HG03442 (cell line): Measurements from ENCODE around the gene CERK.
"Not testable (repeated sequence)": the region's sequence is repeated elsewhere in the genome, so short reads cannot be mapped to it uniquely, and the experiment has no call there.

Experiments used
- ATAC-seq: cut with Tn5 transposase; IDR thresholded peaks from one replicate; pipeline ENCODE4 v1.9.1; 2021; ENCODE audit warnings: mild to moderate bottlenecking, moderate library complexity; ENCODE audit not compliant: unreplicated experiment

The CERK gene

GRCh38 chr22:46737976-46738646 is at the start of gene CERK:
TSS of gene CERK (minus strand) at chr22:46738252. CDS start at chr22:46738148, 104 bp downstream.
- no peak for ATAC-seq

- no peak for ATAC-seq
Measured at GRCh38 chr22:46783721-46784120, 45.7 kb upstream of the CERK start.

GRCh38 chr22:46782200-46782599 is 44.1 kb upstream of the CERK start:
- ATAC-seq: not testable (repeated sequence)

GRCh38 chr22:46781291-46781690 is 43.2 kb upstream of the CERK start:
- ATAC-seq: no peak

GRCh38 chr22:46780453-46780852 is 42.4 kb upstream of the CERK start:
- no peak for ATAC-seq

GRCh38 chr22:46779651-46780050 is 41.6 kb upstream of the CERK start:
- ATAC-seq: no peak

GRCh38 chr22:46779023-46779422 is 41.0 kb upstream of the CERK start:
- no peak for ATAC-seq

GRCh38 chr22:46777609-46777970 is 39.5 kb upstream of the CERK start:
- no peak for ATAC-seq

GRCh38 chr22:46776876-46777608 is 39.0 kb upstream of the CERK start:
- ATAC-seq: no peak

- no peak for ATAC-seq
Measured at GRCh38 chr22:46775850-46776826, 38.1 kb upstream of the CERK start.

GRCh38 chr22:46774980-46775849 is 37.2 kb upstream of the CERK start:
- ATAC-seq: no peak

GRCh38 chr22:46774253-46774979 is 36.4 kb upstream of the CERK start:
- peak; percentile 18 for ATAC-seq

- ATAC-seq: no peak
Measured at GRCh38 chr22:46773076-46773475, 35.0 kb upstream of the CERK start.

- no peak for ATAC-seq
Measured at GRCh38 chr22:46770726-46771125, 32.7 kb upstream of the CERK start.

GRCh38 chr22:46770151-46770641 is 32.1 kb upstream of the CERK start:
- ATAC-seq: no peak

- ATAC-seq: no peak
Measured at GRCh38 chr22:46769706-46770105, 31.7 kb upstream of the CERK start.

GRCh38 chr22:46769191-46769675 is 31.2 kb upstream of the CERK start:
- no peak for ATAC-seq

- no peak for ATAC-seq
Measured at GRCh38 chr22:46767249-46767985, 29.4 kb upstream of the CERK start.

- no peak for ATAC-seq
Measured at GRCh38 chr22:46766611-46767010, 28.6 kb upstream of the CERK start.
